VCaP (cell line): ENCODE results near the gene WDR26.
"Not testable (repeated sequence)": the region's sequence is repeated elsewhere in the genome, so short reads cannot be mapped to it uniquely, and the experiment has no call there.

Source experiments
- H3K27ac ChIP-seq: fragments of 450-650 bp; 2 replicates; pipeline ENCODE4 v1.5.1; 2017
- TF ChIP-seq, protein P1 (sequence below): fragments of 450-650 bp; conservative IDR thresholded peaks from 2 replicates; pipeline ENCODE4 v1.5.1; 2017; ENCODE audit warnings: mild to moderate bottlenecking, moderate library complexity

WDR26 gene

DNA sequence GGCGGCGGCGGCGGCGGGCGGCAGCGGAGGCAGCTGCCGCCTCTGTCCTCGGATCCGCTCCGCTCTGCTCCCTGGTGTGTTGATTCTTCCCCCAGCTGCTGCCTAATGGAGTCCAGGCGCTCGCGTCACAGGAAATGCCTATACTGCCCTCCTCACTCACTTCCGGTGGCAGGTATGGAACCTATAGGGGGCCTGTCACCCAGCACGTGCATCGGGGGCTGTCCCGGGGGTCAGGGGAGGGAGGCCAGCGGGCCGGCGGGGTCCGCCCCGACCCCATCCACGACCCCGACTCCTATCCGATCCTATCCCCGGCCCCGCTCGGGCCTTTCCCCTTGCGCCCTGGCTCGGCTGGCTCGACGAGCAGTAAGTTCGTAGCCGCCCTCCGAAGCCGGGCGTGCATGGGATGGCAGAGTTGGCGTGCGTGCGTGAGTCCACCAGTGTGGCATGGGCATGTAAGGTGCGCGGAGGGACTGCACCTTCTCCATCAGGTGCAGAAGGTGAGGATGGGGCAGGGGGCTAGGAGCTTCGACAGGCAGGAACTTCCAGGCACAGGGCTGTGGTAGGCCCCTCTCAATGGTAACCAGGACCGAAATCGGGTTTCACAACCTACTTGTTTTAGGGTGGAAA is at the start of gene WDR26:
TSS of gene WDR26 (minus strand) at position 107 of the 627 bp plus-strand sequence.
- peak within 1 kb of the TSS; percentile 92 for H3K27ac ChIP-seq
- TF ChIP-seq, protein P1, sequence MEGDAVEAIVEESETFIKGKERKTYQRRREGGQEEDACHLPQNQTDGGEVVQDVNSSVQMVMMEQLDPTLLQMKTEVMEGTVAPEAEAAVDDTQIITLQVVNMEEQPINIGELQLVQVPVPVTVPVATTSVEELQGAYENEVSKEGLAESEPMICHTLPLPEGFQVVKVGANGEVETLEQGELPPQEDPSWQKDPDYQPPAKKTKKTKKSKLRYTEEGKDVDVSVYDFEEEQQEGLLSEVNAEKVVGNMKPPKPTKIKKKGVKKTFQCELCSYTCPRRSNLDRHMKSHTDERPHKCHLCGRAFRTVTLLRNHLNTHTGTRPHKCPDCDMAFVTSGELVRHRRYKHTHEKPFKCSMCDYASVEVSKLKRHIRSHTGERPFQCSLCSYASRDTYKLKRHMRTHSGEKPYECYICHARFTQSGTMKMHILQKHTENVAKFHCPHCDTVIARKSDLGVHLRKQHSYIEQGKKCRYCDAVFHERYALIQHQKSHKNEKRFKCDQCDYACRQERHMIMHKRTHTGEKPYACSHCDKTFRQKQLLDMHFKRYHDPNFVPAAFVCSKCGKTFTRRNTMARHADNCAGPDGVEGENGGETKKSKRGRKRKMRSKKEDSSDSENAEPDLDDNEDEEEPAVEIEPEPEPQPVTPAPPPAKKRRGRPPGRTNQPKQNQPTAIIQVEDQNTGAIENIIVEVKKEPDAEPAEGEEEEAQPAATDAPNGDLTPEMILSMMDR, result no peak

DNA sequence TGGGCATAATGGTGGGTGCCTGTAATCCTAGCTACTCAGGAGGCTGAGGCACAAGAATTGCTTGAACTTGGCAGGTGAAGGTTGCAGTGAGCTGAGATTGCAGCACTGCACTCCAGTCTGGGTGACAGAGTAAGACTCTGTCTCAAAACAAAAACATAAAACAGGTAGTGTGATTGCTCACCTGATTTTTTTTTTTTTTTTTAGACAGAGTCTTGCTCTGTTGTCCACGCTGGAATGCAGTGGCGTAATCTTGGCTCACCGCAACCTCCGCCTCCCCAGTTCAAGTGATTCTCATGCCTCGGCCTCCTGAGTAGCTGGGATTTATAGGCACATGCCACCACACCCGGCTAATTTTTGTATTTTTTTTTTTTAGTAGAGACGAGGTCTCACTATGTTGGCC is 48.6 kb upstream of the WDR26 start:
- not testable (repeated sequence) for H3K27ac ChIP-seq

DNA sequence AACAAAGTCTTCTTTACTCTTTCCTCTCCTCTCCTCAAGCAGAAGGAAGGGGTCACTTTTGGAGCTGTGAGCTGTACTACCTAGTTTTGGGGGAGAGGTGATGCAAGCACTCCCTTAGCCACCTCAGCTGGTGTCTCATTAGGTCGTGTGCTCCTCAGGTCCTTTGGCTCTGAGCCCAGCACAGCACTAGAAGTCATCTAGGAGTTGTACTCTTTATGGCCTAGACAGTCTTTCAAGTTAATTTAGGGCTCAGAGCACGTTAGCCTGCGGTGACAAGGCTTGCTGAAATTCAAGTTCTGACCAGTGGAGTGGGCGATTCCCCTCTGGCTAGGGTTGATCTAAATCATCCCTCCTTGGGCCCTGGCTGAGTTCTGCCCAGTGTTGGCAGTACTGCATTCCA is 48.0 kb upstream of the WDR26 start:
- TF ChIP-seq, protein P1, result no peak
- H3K27ac ChIP-seq, result no peak overlapping the region

DNA sequence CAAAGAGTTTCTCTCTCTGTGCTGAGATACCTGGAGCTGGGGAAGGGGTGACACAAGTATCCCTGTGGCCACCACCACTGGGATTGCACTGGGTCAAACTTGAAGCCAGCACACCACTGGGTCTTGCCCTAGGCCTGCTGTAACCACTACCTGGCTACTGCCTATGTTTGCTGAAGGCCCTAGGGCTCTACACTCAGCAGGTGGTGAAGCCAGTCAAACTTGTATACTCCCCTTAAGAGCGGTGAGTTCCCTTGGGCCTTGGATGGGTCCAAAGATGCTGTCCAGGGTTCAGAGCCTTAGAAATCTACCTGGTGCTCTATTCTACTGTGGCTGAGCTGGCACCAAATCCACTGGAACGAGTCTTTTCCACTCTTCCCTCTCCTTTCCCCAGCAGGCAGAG is 47.0 kb upstream of the WDR26 start:
- TF ChIP-seq, protein P1, result no peak
- no peak overlapping the region for H3K27ac ChIP-seq

DNA sequence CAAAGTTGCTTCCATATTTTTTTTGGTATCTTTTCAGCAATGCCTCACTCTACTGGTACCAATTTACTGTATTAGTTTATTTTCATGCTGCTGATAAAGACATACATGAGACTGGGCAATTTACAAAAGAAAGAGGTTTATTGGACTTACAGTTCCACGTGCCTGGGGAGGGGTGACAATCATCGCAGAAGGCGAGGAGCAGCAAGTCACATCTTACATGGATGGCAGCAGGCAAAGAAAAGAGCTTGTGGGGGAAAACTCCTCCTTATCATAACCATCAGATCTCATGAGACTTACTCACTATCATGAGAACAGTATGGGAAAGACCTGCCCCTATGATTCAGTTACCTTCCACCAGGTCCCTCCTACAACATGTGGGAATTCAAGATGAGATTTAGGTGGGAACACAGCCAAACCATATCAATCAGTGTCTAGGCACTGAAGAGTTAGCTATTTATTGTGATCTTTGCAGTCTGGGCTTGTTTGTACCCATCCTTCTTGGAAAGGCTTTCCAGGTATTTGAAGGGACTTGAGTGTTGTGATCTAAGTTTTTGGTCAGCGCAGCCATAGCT is 46.4 kb upstream of the WDR26 start:
- not testable (repeated sequence) for H3K27ac ChIP-seq

DNA sequence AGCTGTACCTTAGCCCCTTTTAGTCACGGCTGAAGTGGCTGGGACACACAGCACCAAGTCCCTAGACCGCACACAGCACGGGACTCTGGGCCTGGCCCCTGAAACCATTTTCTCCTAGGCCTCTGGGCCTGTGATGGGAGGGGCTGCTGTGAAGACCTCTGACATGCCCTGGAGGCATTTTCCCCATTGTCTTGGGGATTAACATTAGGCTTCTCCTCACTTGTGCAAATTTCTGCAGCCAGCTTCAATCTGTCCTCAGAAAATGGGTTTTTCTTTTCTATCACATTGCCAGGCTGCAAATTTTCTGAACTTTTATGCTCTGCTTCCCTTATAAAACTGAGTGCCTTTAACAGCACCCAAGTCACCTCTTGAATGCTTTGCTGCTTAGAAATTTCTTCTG is 45.6 kb upstream of the WDR26 start:
- H3K27ac ChIP-seq, result not testable (repeated sequence)

DNA sequence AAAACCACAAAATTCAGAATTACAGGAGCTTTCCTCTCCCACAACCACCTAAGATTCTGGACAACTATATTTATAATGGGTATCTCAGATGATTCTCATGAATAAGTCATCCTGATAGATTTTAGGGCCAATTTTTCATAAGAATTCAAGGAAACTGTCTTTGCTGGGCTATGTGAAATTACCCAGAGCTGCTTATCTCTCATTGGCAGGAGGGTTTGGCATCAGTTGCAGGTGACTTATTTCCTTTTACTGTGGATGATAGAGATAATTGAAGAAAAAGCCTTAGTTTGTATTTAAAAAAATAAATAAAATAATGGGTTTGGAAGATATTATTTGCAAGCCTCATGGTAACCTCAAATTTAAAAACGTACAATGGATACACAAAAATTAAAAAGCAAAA is 38.2 kb upstream of the WDR26 start:
- TF ChIP-seq, protein P1, result no peak
- H3K27ac ChIP-seq, result no peak overlapping the region

DNA sequence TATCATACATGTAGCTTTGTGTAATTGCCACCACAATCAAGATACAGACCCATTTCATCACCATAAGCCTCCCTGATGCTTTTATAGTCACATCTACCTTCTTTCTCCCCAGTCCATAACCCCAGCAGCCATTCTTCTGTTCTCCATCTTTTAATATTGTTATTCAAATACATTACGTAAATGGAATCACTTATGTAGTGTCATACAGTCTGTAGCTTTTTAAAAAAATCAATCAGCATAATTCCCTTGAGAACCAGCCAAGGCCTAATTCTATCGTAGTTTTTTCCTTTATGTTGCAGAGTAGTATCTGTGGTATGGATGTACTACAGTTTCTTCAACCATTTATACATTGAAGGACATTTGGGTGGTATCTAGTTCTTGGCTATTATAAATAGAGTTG is 31.6 kb upstream of the WDR26 start:
- TF ChIP-seq, protein P1, result no peak

DNA sequence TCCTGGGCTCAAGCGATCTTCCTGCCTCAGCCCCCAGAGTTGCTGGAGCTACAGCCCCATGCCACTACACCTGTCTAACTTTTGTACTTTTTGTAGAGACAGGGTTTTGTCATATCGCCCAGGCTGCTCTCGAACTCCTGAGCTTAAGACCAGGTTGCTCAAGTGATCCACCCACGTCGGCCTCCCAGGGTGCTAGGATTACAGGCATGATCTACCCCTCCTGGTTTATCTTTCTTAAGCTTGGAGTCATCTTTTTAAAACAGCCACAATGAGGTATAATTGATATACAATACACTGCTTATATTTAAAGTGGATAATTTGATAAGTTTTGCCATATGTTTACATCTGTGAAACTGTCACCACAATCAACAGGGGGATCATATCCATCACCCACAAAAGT is 25.4 kb upstream of the WDR26 start:
- no peak overlapping the region for H3K27ac ChIP-seq
- TF ChIP-seq, protein P1, result no peak

More for the DNA sequence above, 31.6 kb upstream of the WDR26 start:
- H3K27ac ChIP-seq, result no peak overlapping the region
